H1 (cell line): Measurements from ENCODE around the gene COTL1.

Experiments
- ASH2L ChIP-seq: fragments of 200-600, 300-600 bp; sonication (generic); IDR thresholded peaks from one replicate; pipeline ENCODE4 v1.7.1; 2017; ENCODE audit warnings: low read length
- EZH2 ChIP-seq: fragments of 200-600 bp; sonication (generic); IDR thresholded peaks from 2 replicates; pipeline ENCODE4 v1.7.1; 2012; ENCODE audit warnings: low read depth, mild to moderate bottlenecking, moderate library complexity, low read length, inconsistent platforms; ENCODE audit not compliant: severe bottlenecking
- JUND ChIP-seq: IDR thresholded peaks from 2 replicates; pipeline ENCODE4 v1.6.1; 2011; ENCODE audit warnings: mild to moderate bottlenecking, improper control_type of control experiment, low read length
- POLR2A ChIP-seq, 2 experiments: IDR thresholded peaks; 1 replicate in 1 of 2; 2 replicates in 1 of 2; pipeline ENCODE4 v1.6.1; 2011; ENCODE audit warnings: low read depth in 2 of 2, low read length in 2 of 2, mild to moderate bottlenecking in 2 of 2; ENCODE audit errors: control extremely low read depth in 1 of 2
- POLR2AphosphoS5 ChIP-seq: IDR thresholded peaks from 2 replicates; pipeline ENCODE4 v1.6.1; 2011; ENCODE audit warnings: low read depth, low read length
- RAD21 ChIP-seq, 2 experiments: IDR thresholded peaks in 1 of 2; conservative IDR thresholded peaks in 1 of 2; 2 replicates each; pipeline ENCODE4 v1.6.1; 2011; ENCODE audit warnings: low read depth in 2 of 2, low read length in 2 of 2, improper control_type of control experiment in 1 of 2, inconsistent platforms in 1 of 2, mild to moderate bottlenecking in 1 of 2, moderate library complexity in 1 of 2
- SP2 ChIP-seq: IDR thresholded peaks from 2 replicates; pipeline ENCODE4 v1.6.1; 2012; ENCODE audit warnings: mild to moderate bottlenecking, low read length, inconsistent platforms
- TAF1 ChIP-seq: IDR thresholded peaks from 2 replicates; pipeline ENCODE4 v1.6.1; 2011; ENCODE audit warnings: mild to moderate bottlenecking, low read depth, low read length
- TF ChIP-seq, protein P1 (sequence below), 3 experiments: IDR thresholded peaks; 1 replicate in 2 of 3; 2 replicates in 1 of 3; pipeline versions ENCODE4 v1.5.1 to v1.6.1; 2011; ENCODE audit warnings: low read length in 3 of 3, mild to moderate bottlenecking in 3 of 3, inconsistent platforms in 2 of 3, low read depth in 1 of 3, moderate library complexity in 1 of 3; ENCODE audit not compliant: insufficient read depth in 1 of 3; ENCODE audit errors: control extremely low read depth in 1 of 3
- TF ChIP-seq, protein P2 (sequence below): IDR thresholded peaks from 2 replicates; pipeline ENCODE4 v1.6.1; 2011; ENCODE audit warnings: low read depth, mild to moderate bottlenecking, low read length; ENCODE audit not compliant: insufficient read depth
- TF ChIP-seq, protein P3 (sequence below): IDR thresholded peaks from 2 replicates; pipeline ENCODE4 v1.6.1; 2011; ENCODE audit warnings: low read length, improper control_type of control experiment

DNA sequence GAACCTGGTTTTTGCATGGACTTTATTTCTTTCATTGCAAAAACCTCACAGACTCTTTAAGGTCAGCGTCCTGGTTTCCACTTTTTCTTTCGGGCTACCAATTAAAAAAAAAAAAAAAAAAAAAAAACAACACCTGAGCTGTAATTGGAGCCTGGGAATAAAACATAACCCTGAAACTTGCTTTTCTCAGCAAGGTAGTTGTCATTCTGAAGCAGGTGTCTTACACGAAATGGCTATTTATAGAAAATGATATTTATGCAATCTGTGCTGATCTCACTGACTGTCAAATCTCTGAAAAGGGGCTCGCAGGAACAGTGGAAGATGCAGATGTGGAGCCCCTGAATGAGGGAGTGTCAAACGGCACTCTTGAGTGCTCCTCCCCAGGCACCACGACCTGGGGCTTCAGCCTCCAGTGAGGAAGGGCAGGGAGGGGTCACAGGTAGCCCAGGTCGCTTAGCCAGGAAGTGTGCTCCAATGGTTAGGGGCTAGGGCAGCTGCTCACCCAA lies 10.4 kb upstream of the COTL1 start:
- TF ChIP-seq RAD21 (IDR thresholded peaks at IDR 0.05 in 1 of 2, conservative IDR thresholded peaks at IDR 0.05 in 1 of 2; ENCODE audit: low read depth in 2 of 2, low read length in 2 of 2) (no peak), POLR2AphosphoS5 (no peak), EZH2 (no peak), ASH2L (no peak), SP2 (no peak), TAF1 (no peak), POLR2A (IDR thresholded peaks at IDR 0.05; ENCODE audit: control extremely low read depth in 1 of 2, low read depth in 2 of 2, low read length in 2 of 2) (no peak), JUND (no peak)
- TF ChIP-seq, protein P1, sequence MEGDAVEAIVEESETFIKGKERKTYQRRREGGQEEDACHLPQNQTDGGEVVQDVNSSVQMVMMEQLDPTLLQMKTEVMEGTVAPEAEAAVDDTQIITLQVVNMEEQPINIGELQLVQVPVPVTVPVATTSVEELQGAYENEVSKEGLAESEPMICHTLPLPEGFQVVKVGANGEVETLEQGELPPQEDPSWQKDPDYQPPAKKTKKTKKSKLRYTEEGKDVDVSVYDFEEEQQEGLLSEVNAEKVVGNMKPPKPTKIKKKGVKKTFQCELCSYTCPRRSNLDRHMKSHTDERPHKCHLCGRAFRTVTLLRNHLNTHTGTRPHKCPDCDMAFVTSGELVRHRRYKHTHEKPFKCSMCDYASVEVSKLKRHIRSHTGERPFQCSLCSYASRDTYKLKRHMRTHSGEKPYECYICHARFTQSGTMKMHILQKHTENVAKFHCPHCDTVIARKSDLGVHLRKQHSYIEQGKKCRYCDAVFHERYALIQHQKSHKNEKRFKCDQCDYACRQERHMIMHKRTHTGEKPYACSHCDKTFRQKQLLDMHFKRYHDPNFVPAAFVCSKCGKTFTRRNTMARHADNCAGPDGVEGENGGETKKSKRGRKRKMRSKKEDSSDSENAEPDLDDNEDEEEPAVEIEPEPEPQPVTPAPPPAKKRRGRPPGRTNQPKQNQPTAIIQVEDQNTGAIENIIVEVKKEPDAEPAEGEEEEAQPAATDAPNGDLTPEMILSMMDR (IDR thresholded peaks at IDR 0.05; ENCODE audit: control extremely low read depth in 1 of 3, insufficient read depth in 1 of 3, low read depth in 1 of 3, low read length in 3 of 3): no peak
- TF ChIP-seq, protein P2, sequence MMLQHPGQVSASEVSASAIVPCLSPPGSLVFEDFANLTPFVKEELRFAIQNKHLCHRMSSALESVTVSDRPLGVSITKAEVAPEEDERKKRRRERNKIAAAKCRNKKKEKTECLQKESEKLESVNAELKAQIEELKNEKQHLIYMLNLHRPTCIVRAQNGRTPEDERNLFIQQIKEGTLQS: no peak
- TF ChIP-seq, protein P3, sequence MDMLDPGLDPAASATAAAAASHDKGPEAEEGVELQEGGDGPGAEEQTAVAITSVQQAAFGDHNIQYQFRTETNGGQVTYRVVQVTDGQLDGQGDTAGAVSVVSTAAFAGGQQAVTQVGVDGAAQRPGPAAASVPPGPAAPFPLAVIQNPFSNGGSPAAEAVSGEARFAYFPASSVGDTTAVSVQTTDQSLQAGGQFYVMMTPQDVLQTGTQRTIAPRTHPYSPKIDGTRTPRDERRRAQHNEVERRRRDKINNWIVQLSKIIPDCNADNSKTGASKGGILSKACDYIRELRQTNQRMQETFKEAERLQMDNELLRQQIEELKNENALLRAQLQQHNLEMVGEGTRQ: no peak
